Osteocyte (in vitro differentiated cells): ENCODE data around the gene TTC7B. TPM values are rescaled to one million over a fixed set of nuclear protein-coding genes. Genes with fewer than 3 reads are reported as not detected.

Experiments
- DNase-seq: peaks from one replicate; pipeline ENCODE4 v3.0.0; 2021; ENCODE audit warnings: mixed read lengths; ENCODE audit not compliant: unreplicated experiment; ENCODE audit errors: extremely low spot score
- H3K27ac Mint-ChIP-seq: one replicate; pipeline ENCODE4 v1.8.0; 2021; ENCODE audit warnings: mild to moderate bottlenecking, mixed read lengths; ENCODE audit not compliant: unreplicated experiment
- H3K27me3 Mint-ChIP-seq: one replicate; pipeline ENCODE4 v1.8.0; 2021; ENCODE audit warnings: mixed read lengths; ENCODE audit not compliant: unreplicated experiment
- H3K36me3 Mint-ChIP-seq: one replicate; pipeline ENCODE4 v1.8.0; 2021; ENCODE audit warnings: mixed read lengths; ENCODE audit not compliant: unreplicated experiment
- H3K4me1 Mint-ChIP-seq: one replicate; pipeline ENCODE4 v1.8.0; 2021; ENCODE audit warnings: mixed read lengths; ENCODE audit not compliant: unreplicated experiment
- H3K4me3 Mint-ChIP-seq: one replicate; pipeline ENCODE4 v1.8.0; 2021; ENCODE audit warnings: mild to moderate bottlenecking, moderate library complexity, mixed read lengths; ENCODE audit not compliant: unreplicated experiment
- H3K9me3 Mint-ChIP-seq: one replicate; pipeline ENCODE4 v1.8.0; 2021; ENCODE audit warnings: mixed read lengths; ENCODE audit not compliant: unreplicated experiment
- CTCF ChIP-seq: fragments of 200-600 bp; sonication (generic); IDR thresholded peaks from 2 replicates; pipeline ENCODE4 v1.5.0; 2021; ENCODE audit warnings: antibody characterized with exemption, mild to moderate bottlenecking, moderate library complexity
- total RNA-seq: library from RNA; stranded (reverse); gene quantifications from 2 replicates; pipeline ENCODE4 v1.2.1, GENCODE V29; 2021

Gene TTC7B
- total RNA-seq, 1 donor from 2014 or later: 43.2 TPM

DNA sequence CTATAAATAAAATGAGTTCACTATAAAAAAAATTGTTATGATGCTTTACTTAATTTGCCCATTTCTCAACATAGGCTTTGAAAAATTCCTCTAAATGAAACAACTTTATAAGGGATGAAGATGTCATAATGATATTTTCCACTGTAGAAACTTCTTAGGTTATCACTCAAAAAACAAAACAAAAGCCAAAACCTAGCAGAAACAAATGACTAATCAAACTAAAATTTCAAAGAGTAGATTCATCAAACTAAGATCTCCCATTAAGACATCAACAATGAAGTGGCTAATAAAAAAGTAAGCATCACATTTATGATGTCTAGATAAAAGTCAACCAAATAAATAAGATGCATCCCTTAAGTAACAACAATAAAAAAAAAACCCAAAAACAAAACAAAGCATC lies 36.9 kb upstream of the TTC7B start:
- Mint-ChIP-seq H3K9me3 (no peaks in the 10 kb centered on the region), H3K4me1 (peaks cover 4% of the 10 kb centered on the region), H3K36me3 (no peaks in the 10 kb centered on the region), H3K4me3 (no peak overlapping the region), H3K27me3 (no peaks in the 10 kb centered on the region), H3K27ac (no peak overlapping the region)
- no peak for DNase-seq
- no peak for TF ChIP-seq CTCF

- TF ChIP-seq CTCF: no peak
- Mint-ChIP-seq H3K36me3 (no peaks in the 10 kb centered on the region), H3K9me3 (no peaks in the 10 kb centered on the region), H3K4me1 (peaks cover 4% of the 10 kb centered on the region), H3K27me3 (no peaks in the 10 kb centered on the region), H3K27ac (no peak overlapping the region), H3K4me3 (no peak overlapping the region)
- no peak for DNase-seq
Measured at GRCh38 chr14:90851327-90852036, 35.3 kb upstream of the TTC7B start.

- peaks cover 4% of the 10 kb centered on the region for H3K4me1 Mint-ChIP-seq
- DNase-seq: no peak
- H3K36me3 Mint-ChIP-seq: no peaks in the 10 kb centered on the region
- no peaks in the 10 kb centered on the region for H3K9me3 Mint-ChIP-seq
- H3K27ac Mint-ChIP-seq: peak overlapping the region; percentile 34
- no peak for TF ChIP-seq CTCF
- H3K27me3 Mint-ChIP-seq: no peaks in the 10 kb centered on the region
- H3K4me3 Mint-ChIP-seq: no peak overlapping the region
Measured at GRCh38 chr14:90850487-90850886, 34.3 kb upstream of the TTC7B start.

DNA sequence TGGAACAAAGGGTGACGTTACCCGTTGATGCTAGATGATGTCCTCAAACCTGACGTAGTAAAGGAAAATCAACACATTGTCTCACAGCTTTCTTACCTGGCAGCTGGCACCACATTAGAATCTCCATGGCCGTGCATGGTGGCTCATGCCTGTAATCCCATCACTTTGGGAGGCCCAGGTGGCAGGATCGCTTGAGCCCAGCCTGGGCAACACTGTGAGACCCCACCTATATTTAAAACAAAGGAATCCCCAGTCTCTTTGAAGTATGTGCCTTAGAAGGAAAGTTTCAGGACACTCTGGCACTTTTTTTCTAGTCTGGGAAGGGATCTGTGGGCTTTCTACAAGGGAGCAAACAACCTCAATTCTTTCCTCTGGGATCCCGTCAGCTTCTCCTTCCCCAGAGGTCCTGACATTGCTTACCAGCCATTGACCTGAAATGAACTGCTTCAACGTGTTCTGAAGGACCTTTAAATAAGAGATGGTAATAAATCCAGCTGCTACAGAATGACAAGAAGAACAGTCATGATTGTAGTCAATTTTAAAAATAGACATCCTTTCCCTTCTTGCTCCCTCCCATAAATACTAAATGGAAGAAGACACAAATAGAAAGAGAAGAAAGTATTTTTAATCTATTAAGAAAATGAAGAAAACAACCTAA lies 33.7 kb upstream of the TTC7B start:
- H3K4me3 Mint-ChIP-seq: no peak overlapping the region
- peaks cover 4% of the 10 kb centered on the region for H3K4me1 Mint-ChIP-seq
- H3K27me3 Mint-ChIP-seq: no peaks in the 10 kb centered on the region
- no peak overlapping the region for H3K27ac Mint-ChIP-seq
- H3K9me3 Mint-ChIP-seq: no peaks in the 10 kb centered on the region
- no peaks in the 10 kb centered on the region for H3K36me3 Mint-ChIP-seq
- DNase-seq: no peak
- no peak for TF ChIP-seq CTCF

DNA sequence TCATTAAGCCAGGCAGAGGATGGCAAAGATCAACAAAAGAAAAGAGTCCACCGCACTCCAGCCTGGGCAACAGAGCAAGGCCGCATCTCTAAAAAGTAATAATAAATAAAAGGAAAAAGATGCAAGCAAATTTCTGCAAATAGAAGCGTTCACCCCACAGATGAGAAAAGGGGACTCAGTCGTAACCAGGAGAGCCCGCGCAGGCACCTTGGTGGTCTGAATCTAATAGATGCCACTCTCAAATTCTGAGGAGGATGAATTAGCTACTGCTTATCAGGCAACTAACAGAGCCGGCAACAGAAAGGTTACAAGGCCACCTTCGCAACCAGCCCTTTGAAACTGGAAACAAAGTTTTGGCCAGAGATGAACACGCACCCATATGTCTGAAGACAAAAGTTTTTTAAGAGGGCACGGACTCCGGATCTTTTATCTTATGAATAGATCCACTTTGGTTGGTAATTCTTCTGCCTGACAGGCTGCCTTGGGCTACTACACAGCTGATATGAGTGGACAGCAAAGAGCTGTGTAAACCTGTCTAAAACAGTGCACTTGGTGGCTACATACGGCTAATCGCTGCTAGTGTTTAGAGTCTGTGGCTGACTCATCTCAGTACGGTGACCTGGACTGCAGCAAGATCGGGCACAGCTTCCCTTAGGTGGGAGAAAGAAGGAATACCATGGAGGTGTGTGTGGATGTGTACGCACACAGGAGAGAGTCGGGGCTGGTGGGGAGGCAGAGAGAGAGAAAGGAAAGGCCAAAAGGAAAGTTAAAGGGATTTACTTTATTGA lies 32.9 kb upstream of the TTC7B start:
- no peak overlapping the region for H3K27ac Mint-ChIP-seq
- H3K36me3 Mint-ChIP-seq: no peaks in the 10 kb centered on the region
- DNase-seq: no peak
- peaks cover 4% of the 10 kb centered on the region for H3K4me1 Mint-ChIP-seq
- TF ChIP-seq CTCF: no peak
- H3K9me3 Mint-ChIP-seq: no peaks in the 10 kb centered on the region
- H3K4me3 Mint-ChIP-seq: no peak overlapping the region
- no peaks in the 10 kb centered on the region for H3K27me3 Mint-ChIP-seq
